OCI-LY7 (cell line): Measurements from ENCODE around the gene NLGN4X. TPM values are rescaled to one million over a fixed set of nuclear protein-coding genes. Genes with fewer than 3 reads are reported as not detected.

Experiments used
- BruUV-seq: library from RNA; stranded (reverse); fragments of 400-500 nt; replicated peaks from 2 replicates; lab custom pipeline; 2021; lab: Mats Ljungman, UMichigan
- CTCF ChIA-PET: fragments of 300-600 bp; sonication (Branson Sonifier 250); formaldehyde crosslinking; loops from one replicate; lab custom pipeline; 2022; ENCODE audit warnings: antibody characterized with exemption; ENCODE audit not compliant: unreplicated experiment; lab: Charles Lee
- POLR2A ChIA-PET: fragments of 300-600 bp; sonication (Branson Sonifier 250); formaldehyde crosslinking; loops from one replicate; lab custom pipeline; 2022; ENCODE audit warnings: antibody characterized with exemption; lab: Charles Lee
- DNase-seq: peaks from one replicate; pipeline ENCODE4 v3.0.0-alpha.2; 2015; ENCODE audit warnings: low spot score
- H2AFZ ChIP-seq: fragments of 200-600 bp; sonication (generic), shearing (Covaris generic); 2 replicates; pipeline ENCODE4 v1.6.1; 2014; ENCODE audit warnings: mild to moderate bottlenecking, antibody characterized with exemption, low read length, moderate library complexity
- H3K27ac ChIP-seq: fragments of 200-600 bp; sonication (generic); 2 replicates; pipeline ENCODE4 v1.5.1; 2014; ENCODE audit warnings: mixed run types, low read depth, mild to moderate bottlenecking, moderate library complexity, low read length, inconsistent platforms; ENCODE audit not compliant: poor library complexity, severe bottlenecking
- H3K36me3 ChIP-seq: fragments of 200-600 bp; sonication (generic); 2 replicates; pipeline ENCODE4 v1.6.1; 2014; ENCODE audit warnings: mild to moderate bottlenecking, antibody characterized with exemption, low read length, moderate library complexity, mixed read lengths; ENCODE audit not compliant: insufficient read depth
- H3K4me1 ChIP-seq: fragments of 200-600 bp; sonication (generic); 2 replicates; pipeline ENCODE4 v1.5.1; 2014; ENCODE audit warnings: mild to moderate bottlenecking, low read length; ENCODE audit not compliant: insufficient read depth, poor library complexity, severe bottlenecking
- H3K4me2 ChIP-seq: fragments of 200-600 bp; sonication (generic); 2 replicates; pipeline ENCODE4 v1.6.1; 2014; ENCODE audit warnings: mild to moderate bottlenecking, low read length
- H3K4me3 ChIP-seq: fragments of 200-600 bp; sonication (generic); 2 replicates; pipeline ENCODE4 v1.5.1; 2014; ENCODE audit warnings: mild to moderate bottlenecking, low read depth, low read length; ENCODE audit not compliant: poor library complexity, severe bottlenecking
- H3K79me2 ChIP-seq: fragments of 200-600 bp; sonication (generic); 2 replicates; pipeline ENCODE4 v1.6.1; 2016; ENCODE audit warnings: low read depth, mild to moderate bottlenecking, low read length, moderate library complexity, mixed read lengths; ENCODE audit not compliant: insufficient read depth
- H3K9me2 ChIP-seq: fragments of 200-600 bp; sonication (generic); 2 replicates; pipeline ENCODE4 v1.6.1; 2016; ENCODE audit warnings: mild to moderate bottlenecking, low read length, mixed read lengths; ENCODE audit not compliant: insufficient read depth
- H3K9me3 ChIP-seq: fragments of 200-600 bp; sonication (generic); 2 replicates; pipeline ENCODE4 v1.6.1; 2014; ENCODE audit warnings: mild to moderate bottlenecking, mixed run types, low read length, mixed read lengths
- H4K20me1 ChIP-seq: fragments of 200-600 bp; sonication (generic); 2 replicates; pipeline ENCODE4 v1.6.1; 2014; ENCODE audit warnings: mild to moderate bottlenecking, antibody characterized with exemption, low read length, moderate library complexity, mixed read lengths; ENCODE audit not compliant: insufficient read depth
- EZH2phosphoT487 ChIP-seq: fragments of 200-600 bp; sonication (generic); IDR thresholded peaks from 2 replicates; pipeline ENCODE4 v1.6.1; 2018; ENCODE audit warnings: low read depth, borderline replicate concordance, mild to moderate bottlenecking, mixed run types, antibody characterized with exemption, low read length, moderate library complexity, mixed read lengths
- intact Hi-C: fragments of 100-400 bp; cut with micrococcal nuclease; formaldehyde crosslinking; loops from one replicate; pipeline ENCODE4 v1.10.0; 2022; ENCODE audit not compliant: unreplicated experiment
- total RNA-seq, 2 experiments: library from RNA; depleted of rRNA in 1 of 2; stranded (reverse); fragments of >200 nt in 1 of 2; shearing (Covaris generic) in 1 of 2; gene quantifications; 2 replicates each; pipeline ENCODE4 v1.2.3, GENCODE V29; 2014 to 2022
- TF ChIP-seq, protein P1 (sequence below): fragments of 200-600 bp; sonication (generic); conservative IDR thresholded peaks from 2 replicates; pipeline ENCODE4 v1.5.1; 2014; ENCODE audit warnings: mild to moderate bottlenecking, antibody characterized with exemption, low read length, moderate library complexity, mixed read lengths

NLGN4X gene
- total RNA-seq, 2 experiments from 2014 or later, result 0.55 TPM; not detected in 1

DNA sequence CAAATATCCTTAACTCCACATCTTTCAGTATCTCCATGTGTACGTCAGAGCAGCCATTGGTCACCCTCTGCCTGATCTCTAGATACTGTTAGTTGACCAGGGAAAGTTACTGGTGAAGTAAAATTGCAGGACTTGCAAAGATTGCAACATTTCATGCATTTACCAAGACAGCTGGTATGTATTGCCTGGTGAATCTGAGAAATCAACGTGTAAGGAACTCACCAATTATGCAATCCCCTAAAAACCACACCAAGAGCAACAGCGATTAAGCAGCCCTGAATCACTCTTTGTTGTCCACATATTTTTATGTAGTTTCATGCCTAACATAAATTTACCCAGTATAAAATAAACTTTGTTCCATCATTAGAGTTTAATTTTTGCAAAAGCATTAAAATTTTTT is 271.2 kb downstream of the NLGN4X start:
- H3K27ac ChIP-seq, result no peak overlapping the region
- no peaks in the 10 kb centered on the region for H3K79me2 ChIP-seq
- no peaks in the 10 kb centered on the region for H3K36me3 ChIP-seq
- no peaks in the 10 kb centered on the region for H3K9me2 ChIP-seq
- no TSS peak for BruUV-seq
- H3K9me3 ChIP-seq, result no peaks in the 10 kb centered on the region
- intact Hi-C loops, result no loop called here
- POLR2A ChIA-PET, result no interaction called here
- H3K4me1 ChIP-seq, result no peaks in the 10 kb centered on the region
- no peaks in the 10 kb centered on the region for H4K20me1 ChIP-seq
- no peak overlapping the region for H3K4me3 ChIP-seq
- DNase-seq, result no peak
- TF ChIP-seq EZH2phosphoT487, result no peak
- TF ChIP-seq, protein P1, sequence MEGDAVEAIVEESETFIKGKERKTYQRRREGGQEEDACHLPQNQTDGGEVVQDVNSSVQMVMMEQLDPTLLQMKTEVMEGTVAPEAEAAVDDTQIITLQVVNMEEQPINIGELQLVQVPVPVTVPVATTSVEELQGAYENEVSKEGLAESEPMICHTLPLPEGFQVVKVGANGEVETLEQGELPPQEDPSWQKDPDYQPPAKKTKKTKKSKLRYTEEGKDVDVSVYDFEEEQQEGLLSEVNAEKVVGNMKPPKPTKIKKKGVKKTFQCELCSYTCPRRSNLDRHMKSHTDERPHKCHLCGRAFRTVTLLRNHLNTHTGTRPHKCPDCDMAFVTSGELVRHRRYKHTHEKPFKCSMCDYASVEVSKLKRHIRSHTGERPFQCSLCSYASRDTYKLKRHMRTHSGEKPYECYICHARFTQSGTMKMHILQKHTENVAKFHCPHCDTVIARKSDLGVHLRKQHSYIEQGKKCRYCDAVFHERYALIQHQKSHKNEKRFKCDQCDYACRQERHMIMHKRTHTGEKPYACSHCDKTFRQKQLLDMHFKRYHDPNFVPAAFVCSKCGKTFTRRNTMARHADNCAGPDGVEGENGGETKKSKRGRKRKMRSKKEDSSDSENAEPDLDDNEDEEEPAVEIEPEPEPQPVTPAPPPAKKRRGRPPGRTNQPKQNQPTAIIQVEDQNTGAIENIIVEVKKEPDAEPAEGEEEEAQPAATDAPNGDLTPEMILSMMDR, result no peak
- CTCF ChIA-PET, result no interaction called here
- no peak overlapping the region for H2AFZ ChIP-seq
- H3K4me2 ChIP-seq, result no peak overlapping the region

DNA sequence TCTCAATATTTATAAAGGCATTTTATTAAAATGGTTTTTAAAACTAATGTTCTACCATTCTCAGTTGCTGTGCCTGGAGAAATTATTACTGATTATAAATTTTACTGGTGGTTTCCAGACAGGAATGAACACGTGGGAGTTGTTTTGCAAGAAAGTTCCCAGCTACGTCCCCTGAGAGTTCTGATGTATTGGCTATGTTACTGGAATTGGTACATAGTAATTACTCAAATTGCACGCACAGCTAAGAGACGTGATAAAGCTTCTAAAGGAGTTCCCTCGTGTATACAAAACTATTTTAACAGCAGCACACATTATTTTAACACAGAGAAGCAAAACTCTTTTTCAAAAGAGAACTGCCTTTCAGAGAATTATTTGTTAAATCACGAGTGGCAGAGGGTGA is 292.2 kb downstream of the NLGN4X start:
- no peaks in the 10 kb centered on the region for H3K4me1 ChIP-seq
- no peak overlapping the region for H3K4me2 ChIP-seq
- TF ChIP-seq, protein P1, result no peak
- TF ChIP-seq EZH2phosphoT487, result no peak
- POLR2A ChIA-PET, result interaction anchor here (0.9 kb wide), 1 partner anchor 9 kb away, joined by 3 read pairs; no protein-coding TSS in a partner anchor
- no peaks in the 10 kb centered on the region for H3K79me2 ChIP-seq
- H3K36me3 ChIP-seq, result no peaks in the 10 kb centered on the region
- H3K9me3 ChIP-seq, result no peaks in the 10 kb centered on the region
- intact Hi-C loops, result no loop called here
- BruUV-seq, result no TSS peak
- H3K4me3 ChIP-seq, result no peak overlapping the region
- no peak overlapping the region for H2AFZ ChIP-seq
- H4K20me1 ChIP-seq, result no peaks in the 10 kb centered on the region
- DNase-seq, result no peak
- no peaks in the 10 kb centered on the region for H3K9me2 ChIP-seq
- H3K27ac ChIP-seq, result no peak overlapping the region
- CTCF ChIA-PET, result no interaction called here

DNA sequence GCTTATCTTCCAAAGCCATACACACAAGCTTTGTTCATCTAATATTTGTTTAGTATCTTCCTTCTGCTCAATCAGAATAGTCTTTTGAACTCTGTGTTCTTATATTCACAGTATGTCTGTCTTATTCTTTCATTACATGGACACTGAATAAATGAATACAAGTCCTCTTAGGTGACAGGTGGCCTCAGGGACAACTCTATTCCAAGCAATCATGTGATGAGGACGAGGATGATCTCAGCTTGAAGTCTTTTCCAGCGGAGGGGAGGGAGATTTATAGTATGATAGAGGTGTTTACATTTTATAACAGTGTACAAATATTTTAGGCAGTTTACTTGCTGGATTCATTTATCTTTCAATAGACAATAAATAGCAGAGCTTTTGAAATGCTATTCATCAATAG is 300.4 kb downstream of the NLGN4X start:
- Histone ChIP-seq H3K4me1 (no peaks in the 10 kb centered on the region), H4K20me1 (no peaks in the 10 kb centered on the region), H3K27ac (no peak overlapping the region), H3K4me3 (no peak overlapping the region), H3K4me2 (no peak overlapping the region), H2AFZ (no peak overlapping the region), H3K9me2 (no peaks in the 10 kb centered on the region), H3K9me3 (no peaks in the 10 kb centered on the region), H3K79me2 (no peaks in the 10 kb centered on the region), H3K36me3 (no peaks in the 10 kb centered on the region)
- BruUV-seq, result no TSS peak
- ChIA-PET CTCF (no interaction called here), POLR2A (interaction anchor here (0.8 kb wide), 1 partner anchor 8 kb away, joined by 3 read pairs; no protein-coding TSS in a partner anchor)
- intact Hi-C loops, result no loop called here
- DNase-seq, result no peak
- TF ChIP-seq, protein P1, result no peak
- TF ChIP-seq EZH2phosphoT487, result no peak
